Measurements from ENCODE around the gene EPYC. TPM values are rescaled to one million over a fixed set of nuclear protein-coding genes. Genes with fewer than 3 reads are reported as not detected.
"Not testable (repeated sequence)": the region's sequence is repeated elsewhere in the genome, so short reads cannot be mapped to it uniquely, and the experiment has no call there.

The EPYC gene
- total RNA-seq, 8 experiments from 2014 or later, result 1.8 TPM; not detected in 7

DNA sequence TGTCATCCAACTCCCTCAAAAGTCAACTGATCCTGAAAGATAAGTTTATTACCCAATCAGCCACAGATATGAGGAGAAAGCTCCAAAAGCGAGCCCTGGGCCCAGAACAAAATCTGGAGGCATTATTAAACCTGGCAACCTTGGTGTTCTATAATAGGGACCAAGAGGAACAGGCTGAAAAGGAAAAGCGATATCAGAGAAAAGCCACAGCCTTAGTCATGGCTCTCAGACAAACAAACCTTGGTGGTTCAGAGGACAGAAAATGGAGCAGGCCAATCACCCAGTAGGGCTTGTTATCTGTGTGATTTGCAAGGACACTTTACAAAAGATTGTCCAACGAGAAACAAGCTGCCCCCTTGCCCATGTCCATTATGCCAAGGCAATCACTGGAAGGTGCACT is 19.4 kb downstream of the EPYC start:
- not testable (repeated sequence) for ATAC-seq (replicated peaks in 6 of 8); H3K27ac ChIP-seq; H3K4me1 ChIP-seq (replicated peaks in 1 of 2); H3K4me3 ChIP-seq
- WGBS, 10 experiments, result 0 to 91% (median 78%) methylated on average over 1 to 3 of the region's 3 CpGs; no CpG with 5 or more reads in 1 of the 10 experiments
- in situ Hi-C loops (cut with MboI; ENCODE audit: low pct_unique_long_range_greater_than_20kb in 2 of 9, low sequenced_read_pairs in 9 of 9, unreplicated experiment in 9 of 9), result loop anchor here in 5 of 9 experiments (25.0 kb wide), 2 partner anchors 127 to 352 kb away; partner anchors contain the start of gene LUM (in 2 of the 5)

DNA sequence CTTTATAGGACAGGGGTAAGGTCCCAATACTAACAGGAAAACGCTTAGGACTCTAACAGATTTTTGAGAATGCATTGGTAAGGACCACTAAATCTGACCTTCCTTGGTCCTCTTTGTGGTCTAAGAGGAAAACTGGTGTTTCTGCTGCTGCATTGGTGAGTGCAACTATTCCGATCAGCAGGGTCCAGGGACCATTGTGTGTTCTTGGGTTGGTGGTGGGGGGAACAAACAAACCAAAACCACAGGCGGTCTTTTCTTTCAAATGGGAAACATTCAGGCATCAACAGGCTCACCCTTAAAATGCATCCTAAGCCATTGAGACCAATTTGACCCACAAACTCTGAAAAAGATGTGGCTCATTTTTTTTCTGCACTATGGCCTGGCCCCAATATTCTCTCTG is 20.7 kb downstream of the EPYC start:
- H3K4me1 ChIP-seq (replicated peaks in 1 of 2), result no peaks in the 10 kb centered on the region
- H3K27ac ChIP-seq, result no peak overlapping the region
- WGBS, 10 experiments, result 39 to 100% (median 73%) methylated on average over 1 to 2 of the region's 3 CpGs; no CpG with 5 or more reads in 3 of the 10 experiments
- H3K4me3 ChIP-seq, result no peak overlapping the region
- in situ Hi-C loops (cut with MboI; ENCODE audit: low pct_unique_long_range_greater_than_20kb in 2 of 9, low sequenced_read_pairs in 9 of 9, unreplicated experiment in 9 of 9), result loop anchor here in 5 of 9 experiments (25.0 kb wide), 2 partner anchors 128 to 353 kb away; partner anchors contain the start of gene LUM (in 2 of the 5)
- ATAC-seq (replicated peaks in 6 of 8), result no peak

DNA sequence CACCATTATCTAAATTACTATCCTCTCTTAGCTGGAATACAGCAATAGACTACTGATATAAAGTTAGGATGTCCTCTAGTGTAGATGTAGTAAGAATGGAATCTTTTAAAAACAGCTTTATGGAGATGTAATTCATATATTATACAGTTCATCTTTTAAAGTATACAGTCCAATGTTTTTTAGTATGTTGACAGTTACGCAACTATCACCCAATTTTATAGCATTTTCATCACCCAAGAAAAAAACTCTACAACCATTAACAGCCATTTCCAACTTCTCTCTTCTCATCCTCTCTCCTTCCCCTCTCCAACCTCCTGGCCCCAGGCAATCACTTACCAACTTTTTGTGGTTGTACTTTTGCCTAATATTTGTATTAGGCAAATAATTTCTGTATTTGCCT is 22.6 kb downstream of the EPYC start:
- no peaks in the 10 kb centered on the region for H3K4me1 ChIP-seq (replicated peaks in 1 of 2)
- no peak for ATAC-seq (replicated peaks in 6 of 8)
- H3K27ac ChIP-seq, result no peak overlapping the region
- no peak overlapping the region for H3K4me3 ChIP-seq
- in situ Hi-C loops (cut with MboI; ENCODE audit: low pct_unique_long_range_greater_than_20kb in 2 of 9, low sequenced_read_pairs in 9 of 9, unreplicated experiment in 9 of 9), result loop anchor here in 5 of 9 experiments (25.0 kb wide), 2 partner anchors 130 to 355 kb away; partner anchors contain the start of gene LUM (in 2 of the 5)
- 88 to 100% (median 100%) methylated on average over 1 of the region's 1 CpG for WGBS, 10 experiments

DNA sequence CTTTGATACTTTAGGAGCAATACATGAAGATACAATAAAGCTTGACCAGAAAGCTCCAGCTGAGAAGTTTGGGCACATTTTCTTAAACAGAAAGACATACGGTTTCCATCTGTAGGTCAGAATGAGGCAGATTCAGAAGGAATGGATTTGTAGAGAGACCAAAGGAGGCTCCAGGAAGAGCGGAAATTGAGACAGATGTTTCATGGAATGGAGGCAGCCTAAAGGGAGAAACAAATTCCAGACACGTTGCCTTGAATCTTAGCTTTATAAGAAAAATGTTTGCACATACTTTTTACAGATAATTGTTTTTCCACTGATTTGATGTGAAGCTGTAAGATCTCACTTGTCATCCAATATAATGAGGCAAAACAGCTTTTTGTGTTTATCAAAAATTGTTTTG is 24.8 kb downstream of the EPYC start:
- ATAC-seq (replicated peaks in 6 of 8), result peak in 1 of 8 experiments; percentile 36
- Histone ChIP-seq H3K27ac (no peak overlapping the region), H3K4me3 (no peak overlapping the region), H3K4me1 (replicated peaks in 1 of 2) (no peaks in the 10 kb centered on the region)
- WGBS, 10 experiments, result 3 to 94% (median 67%) methylated on average over 1 to 3 of the region's 3 CpGs
- in situ Hi-C loops (cut with MboI; ENCODE audit: low pct_unique_long_range_greater_than_20kb in 2 of 9, low sequenced_read_pairs in 9 of 9, unreplicated experiment in 9 of 9), result loop anchor here in 6 of 9 experiments (10.0 to 25.0 kb wide), 3 partner anchors 132 to 375 kb away; partner anchors contain the start of gene LUM (in 2 of the 6)

DNA sequence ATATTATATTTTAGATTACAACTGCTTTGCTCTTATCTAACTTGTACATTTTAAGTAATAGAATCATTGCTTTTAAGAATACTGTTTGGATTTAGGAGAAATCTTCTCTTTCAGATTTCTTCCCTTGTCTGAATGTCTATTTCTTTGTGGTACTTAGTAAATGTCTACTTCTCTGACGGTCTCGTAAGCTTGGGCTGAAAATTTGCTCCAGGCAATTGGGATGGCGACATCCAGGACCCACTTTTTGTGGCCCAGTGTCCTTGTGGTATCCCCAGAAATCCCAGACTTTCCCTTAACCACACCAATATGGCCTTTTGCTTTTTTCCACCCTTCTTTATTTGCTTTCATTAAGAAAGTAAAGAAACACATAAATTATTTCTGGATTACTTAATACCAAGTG is 25.8 kb downstream of the EPYC start:
- in situ Hi-C loops (cut with MboI; ENCODE audit: low pct_unique_long_range_greater_than_20kb in 2 of 9, low sequenced_read_pairs in 9 of 9, unreplicated experiment in 9 of 9), result loop anchor here in 6 of 9 experiments (10.0 to 25.0 kb wide), 3 partner anchors 133 to 376 kb away; partner anchors contain the start of gene LUM (in 2 of the 6)
- WGBS, 10 experiments, result 68 to 96% (median 91%) methylated on average over 2 to 3 of the region's 3 CpGs; no CpG with 5 or more reads in 2 of the 10 experiments
- Histone ChIP-seq H3K4me1 (replicated peaks in 1 of 2) (no peaks in the 10 kb centered on the region), H3K27ac (no peak overlapping the region), H3K4me3 (no peak overlapping the region)
- no peak for ATAC-seq (replicated peaks in 6 of 8)

DNA sequence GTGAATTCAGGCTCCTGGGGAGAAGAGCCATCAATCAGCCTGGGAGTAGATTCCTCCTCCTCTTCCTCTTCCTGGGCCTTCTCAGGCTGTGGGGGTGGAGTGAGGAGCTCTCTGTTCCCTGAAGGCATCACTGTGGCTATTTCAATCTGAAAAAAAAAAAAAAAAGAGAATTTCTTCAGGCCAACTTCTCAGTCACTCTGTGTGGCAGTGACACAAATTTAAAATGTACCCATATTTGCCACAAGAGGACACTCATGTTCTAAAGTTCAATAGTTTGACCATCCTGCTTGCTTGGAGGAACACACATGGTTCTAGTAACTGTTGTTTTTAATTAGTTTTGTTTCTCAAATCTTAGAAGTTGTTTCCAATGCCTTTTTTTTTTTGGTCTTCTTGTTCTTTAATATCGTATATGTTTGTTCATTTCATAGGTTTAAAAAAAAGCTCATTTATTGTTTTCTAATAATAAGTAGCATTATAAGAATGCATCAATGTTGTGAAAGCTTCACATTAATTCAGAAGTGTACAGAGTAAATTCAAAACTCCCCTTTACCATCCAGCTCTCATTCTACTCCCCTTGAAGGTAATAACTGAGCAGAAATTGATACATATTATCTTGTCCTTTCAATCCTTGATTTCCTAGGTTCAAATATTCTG is 26.5 kb downstream of the EPYC start:
- 0 to 67% (median 25%) methylated on average over 1 of the region's 1 CpG; no CpG with 5 or more reads in 1 of the 10 experiments for WGBS, 10 experiments
- in situ Hi-C loops (cut with MboI; ENCODE audit: low pct_unique_long_range_greater_than_20kb in 2 of 9, low sequenced_read_pairs in 9 of 9, unreplicated experiment in 9 of 9), result loop anchor here in 6 of 9 experiments (10.0 to 25.0 kb wide), 3 partner anchors 134 to 377 kb away; partner anchors contain the start of gene LUM (in 2 of the 6)
- peak in 6 of 8 experiments; percentile 52 to 93 (median 84) for ATAC-seq (replicated peaks in 6 of 8)

DNA sequence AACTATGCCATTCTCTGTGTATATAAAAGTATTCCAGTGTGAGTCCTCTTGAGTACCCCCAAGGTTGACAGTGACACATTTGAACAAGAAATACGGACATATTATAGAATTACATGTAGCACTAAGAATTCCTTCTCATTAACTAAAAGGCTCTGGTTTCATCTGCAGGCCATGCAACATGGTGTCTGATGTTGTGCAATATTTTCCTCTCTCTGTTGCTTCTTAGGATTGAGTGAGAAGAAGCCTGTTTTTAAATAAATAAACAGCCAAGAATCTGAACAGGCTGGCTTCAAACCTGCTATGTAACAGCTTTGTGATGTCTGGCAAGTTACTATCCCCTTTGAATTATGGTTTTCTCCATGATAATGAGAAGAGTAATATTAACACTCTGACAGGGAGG is 27.5 kb downstream of the EPYC start:
- 20 to 100% (median 90%) methylated on average over 1 of the region's 1 CpG; no CpG with 5 or more reads in 3 of the 10 experiments for WGBS, 10 experiments
- in situ Hi-C loops (cut with MboI; ENCODE audit: low pct_unique_long_range_greater_than_20kb in 2 of 9, low sequenced_read_pairs in 9 of 9, unreplicated experiment in 9 of 9), result loop anchor here in 6 of 9 experiments (10.0 to 25.0 kb wide), 3 partner anchors 135 to 378 kb away; partner anchors contain the start of gene LUM (in 2 of the 6)
- no peak for ATAC-seq (replicated peaks in 6 of 8)
- Histone ChIP-seq H3K27ac (no peak overlapping the region), H3K4me1 (replicated peaks in 1 of 2) (no peaks in the 10 kb centered on the region), H3K4me3 (no peak overlapping the region)

More for the DNA sequence above, 26.5 kb downstream of the EPYC start:
- Histone ChIP-seq H3K27ac (no peak overlapping the region), H3K4me1 (replicated peaks in 1 of 2) (no peaks in the 10 kb centered on the region), H3K4me3 (no peak overlapping the region)

DNA sequence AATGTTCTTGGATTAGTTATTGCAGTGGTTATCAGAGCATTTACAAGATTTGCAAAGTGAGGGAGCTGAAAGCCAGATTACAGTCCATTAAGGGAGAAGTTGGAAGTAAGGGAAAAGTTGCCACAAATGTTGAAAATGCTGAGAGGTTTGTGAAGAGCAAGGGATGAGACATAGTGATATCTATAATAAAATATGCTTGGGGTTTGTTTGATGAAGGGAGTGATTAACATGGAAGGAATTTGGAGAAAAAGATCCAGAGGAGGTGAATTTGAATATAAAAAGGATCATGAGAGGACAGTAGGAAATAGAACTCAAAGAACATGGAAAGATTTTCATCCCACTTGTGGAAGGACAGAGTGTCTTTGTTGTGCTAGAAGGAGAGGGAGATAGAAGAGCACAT is 30.5 kb downstream of the EPYC start:
- no peak overlapping the region for H3K4me3 ChIP-seq
- in situ Hi-C loops (cut with MboI; ENCODE audit: low pct_unique_long_range_greater_than_20kb in 2 of 9, low sequenced_read_pairs in 9 of 9, unreplicated experiment in 9 of 9), result loop anchor here in 5 of 9 experiments (10.0 to 25.0 kb wide), 4 partner anchors 338 to 1437 kb away; partner anchors contain the start of gene POC1B (in 1 of the 5)
- H3K4me1 ChIP-seq (replicated peaks in 1 of 2), result no peaks in the 10 kb centered on the region
- H3K27ac ChIP-seq, result no peak overlapping the region
- ATAC-seq (replicated peaks in 6 of 8), result no peak

DNA sequence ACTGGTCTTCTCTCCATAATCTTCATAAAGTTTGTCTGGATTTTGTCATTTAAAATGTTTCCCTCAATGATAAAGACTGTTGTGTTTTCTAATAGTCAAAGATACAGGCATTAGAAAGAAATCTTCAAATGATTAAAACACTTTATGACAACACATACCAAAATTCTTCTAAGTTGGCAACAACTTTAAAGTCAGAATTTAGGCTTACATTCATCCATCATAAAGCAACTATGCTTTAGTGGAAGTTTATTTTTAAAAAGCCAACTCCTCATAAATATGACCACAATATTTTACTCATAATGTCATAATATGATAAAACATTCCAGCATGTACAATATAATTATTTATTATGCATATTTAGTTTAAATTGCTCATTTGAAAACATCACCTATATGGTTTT is 32.5 kb downstream of the EPYC start:
- Histone ChIP-seq H3K4me1 (replicated peaks in 1 of 2) (no peaks in the 10 kb centered on the region), H3K4me3 (no peak overlapping the region), H3K27ac (no peak overlapping the region)
- in situ Hi-C loops (cut with MboI; ENCODE audit: low pct_unique_long_range_greater_than_20kb in 2 of 9, low sequenced_read_pairs in 9 of 9, unreplicated experiment in 9 of 9), result loop anchor here in 5 of 9 experiments (10.0 to 25.0 kb wide), 4 partner anchors 340 to 1435 kb away; partner anchors contain the start of gene POC1B (in 1 of the 5)
- ATAC-seq (replicated peaks in 6 of 8), result no peak

DNA sequence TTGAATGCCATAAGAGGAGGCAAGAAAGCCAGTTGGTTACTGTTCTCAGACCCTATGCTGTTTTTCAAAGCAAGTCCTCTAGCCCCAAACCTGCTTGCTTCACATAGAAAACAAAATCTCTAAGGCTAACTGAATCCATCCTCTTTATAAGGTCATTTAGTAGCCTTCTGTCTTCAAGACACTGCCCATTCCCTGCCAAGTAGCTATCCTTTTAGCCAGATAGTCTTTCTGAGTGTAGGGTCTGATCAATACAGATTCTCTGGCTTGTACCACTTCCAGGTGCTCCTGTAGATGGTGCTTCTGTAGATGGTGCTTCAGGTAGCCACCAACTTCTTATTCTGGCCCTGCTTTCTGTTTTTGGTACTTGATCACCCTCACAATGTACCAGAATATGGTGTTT is 33.9 kb downstream of the EPYC start:
- in situ Hi-C loops (cut with MboI; ENCODE audit: low pct_unique_long_range_greater_than_20kb in 2 of 9, low sequenced_read_pairs in 9 of 9, unreplicated experiment in 9 of 9), result loop anchor here in 5 of 9 experiments (10.0 to 25.0 kb wide), 4 partner anchors 341 to 1434 kb away; partner anchors contain the start of gene POC1B (in 1 of the 5)
- Histone ChIP-seq H3K4me3 (no peak overlapping the region), H3K4me1 (replicated peaks in 1 of 2) (no peaks in the 10 kb centered on the region), H3K27ac (no peak overlapping the region)
- ATAC-seq (replicated peaks in 6 of 8), result no peak

DNA sequence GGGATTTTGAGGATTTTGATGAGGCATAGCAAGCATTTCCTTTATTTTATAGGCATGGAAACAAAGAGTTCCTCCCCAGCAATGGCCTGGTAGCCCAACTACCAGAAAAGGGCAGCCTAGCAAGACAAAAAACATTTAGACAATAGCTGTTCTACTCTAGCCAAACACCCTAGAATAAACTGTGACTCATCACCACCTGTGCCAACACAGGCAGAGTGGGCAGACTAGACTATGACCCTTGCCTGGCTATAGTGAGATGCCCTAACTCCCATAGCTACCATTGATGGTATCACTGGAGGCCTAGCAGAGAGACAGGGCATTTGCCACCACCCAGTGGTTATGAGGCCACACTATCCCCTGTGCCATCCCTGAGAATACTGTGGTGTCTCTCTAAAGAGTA is 34.3 kb downstream of the EPYC start:
- in situ Hi-C loops (cut with MboI; ENCODE audit: low pct_unique_long_range_greater_than_20kb in 2 of 9, low sequenced_read_pairs in 9 of 9, unreplicated experiment in 9 of 9), result loop anchor here in 5 of 9 experiments (10.0 to 25.0 kb wide), 4 partner anchors 342 to 1433 kb away; partner anchors contain the start of gene POC1B (in 1 of the 5)
- Histone ChIP-seq H3K4me1 (replicated peaks in 1 of 2) (no peaks in the 10 kb centered on the region), H3K4me3 (no peak overlapping the region), H3K27ac (no peak overlapping the region)
- ATAC-seq (replicated peaks in 6 of 8), result peak in 2 of 8 experiments; percentile 53 to 87

DNA sequence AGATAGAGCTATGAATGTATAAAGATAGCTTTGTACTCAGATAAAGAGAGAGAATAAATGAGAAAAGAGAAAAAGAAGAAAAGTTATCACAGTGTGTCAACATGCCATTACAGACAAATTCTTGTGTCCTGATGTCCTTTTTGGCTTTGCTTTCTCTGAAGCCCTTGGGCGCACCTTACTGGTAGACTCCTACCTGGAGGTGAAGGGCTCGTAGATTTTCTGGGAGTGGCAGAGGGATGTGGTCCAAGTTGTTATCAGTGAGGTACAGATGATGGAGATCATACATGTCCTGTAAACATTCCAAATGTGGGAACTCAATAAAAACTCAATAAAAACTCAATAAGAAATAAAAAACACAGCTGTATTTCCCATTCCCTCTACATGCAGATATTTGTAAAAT is 34.9 kb downstream of the EPYC start:
- in situ Hi-C loops (cut with MboI; ENCODE audit: low pct_unique_long_range_greater_than_20kb in 2 of 9, low sequenced_read_pairs in 9 of 9, unreplicated experiment in 9 of 9), result loop anchor here in 5 of 9 experiments (10.0 to 25.0 kb wide), 4 partner anchors 342 to 1433 kb away; partner anchors contain the start of gene POC1B (in 1 of the 5)
- H3K4me3 ChIP-seq, result no peak overlapping the region

DNA sequence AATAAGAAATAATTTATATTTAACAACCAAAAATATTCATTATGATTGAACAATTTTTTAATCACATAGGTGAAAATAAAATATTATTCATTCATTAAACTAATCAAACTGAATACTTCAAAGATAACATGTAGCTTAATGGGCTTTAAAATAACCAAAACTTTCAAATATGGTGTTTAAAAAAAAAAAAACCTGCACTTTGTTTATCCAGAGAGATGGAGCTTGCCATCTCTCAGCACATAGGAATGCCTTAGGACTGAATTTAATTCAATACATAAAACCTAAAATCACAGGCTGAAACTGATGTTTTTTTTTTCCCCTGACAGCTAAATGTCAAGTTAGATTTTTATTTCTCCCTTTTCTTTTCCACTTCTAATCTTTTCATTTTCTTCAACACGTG is 35.4 kb downstream of the EPYC start:
- ATAC-seq (replicated peaks in 6 of 8), result no peak
- Histone ChIP-seq H3K27ac (no peak overlapping the region), H3K4me3 (no peak overlapping the region), H3K4me1 (replicated peaks in 1 of 2) (no peaks in the 10 kb centered on the region)
- WGBS, 10 experiments, result 0 to 20% (median 4%) methylated on average over 1 of the region's 1 CpG; no CpG with 5 or more reads in 2 of the 10 experiments
- in situ Hi-C loops (cut with MboI; ENCODE audit: low pct_unique_long_range_greater_than_20kb in 2 of 9, low sequenced_read_pairs in 9 of 9, unreplicated experiment in 9 of 9), result loop anchor here in 3 of 9 experiments (25.0 kb wide), 3 partner anchors 343 to 1432 kb away; partner anchors contain the start of gene POC1B (in 1 of the 3)

More for the DNA sequence above, 34.9 kb downstream of the EPYC start:
- H3K4me1 ChIP-seq (replicated peaks in 1 of 2), result no peaks in the 10 kb centered on the region
- ATAC-seq (replicated peaks in 6 of 8), result no peak
- H3K27ac ChIP-seq, result no peak overlapping the region
- 75 to 100% (median 93%) methylated on average over 1 to 2 of the region's 2 CpGs; no CpG with 5 or more reads in 1 of the 10 experiments for WGBS, 10 experiments
